Measurements from ENCODE around the gene RNF130. TPM values are rescaled to one million over a fixed set of nuclear protein-coding genes. Genes with fewer than 3 reads are reported as not detected.
A peak's percentile ranks its signal among the peaks of the same experiment; 100 is the strongest.

The RNF130 gene
- total and polyA plus RNA-seq, 9 of the 15 experiments (the other 6 are each of a cell fraction or from before 2014, with no cell fraction given): 5.8 to 39.4 (median 27.1) TPM

GRCh38 chr5:180050121-180050940 is 21.2 kb downstream of the RNF130 start:
- CTCF ChIA-PET (ENCODE audit: low intra/inter-chr PET ratio): no interaction called here
- WGBS (ENCODE audit: insufficient coverage, low coverage, missing lambda C conversion rate): 66% methylated on average over 9 of the region's 9 CpGs
- no peaks in the 10 kb centered on the region for H3K9me1 ChIP-seq (ENCODE audit: control insufficient read depth, insufficient read depth, low read length)
- no peaks in the 10 kb centered on the region for H4K20me1 ChIP-seq (replicated peaks; ENCODE audit: control insufficient read depth, insufficient read depth, low read length)
- POLR2A ChIA-PET: interaction anchor here (0.6 kb wide), 1 partner anchor 10 kb away, joined by 3 read pairs; no protein-coding TSS in a partner anchor
- no peak overlapping the region for H3K4me2 ChIP-seq (ENCODE audit: insufficient read depth, low read length)
- no peak overlapping the region for H3K27ac ChIP-seq (ENCODE audit: extremely low read depth, low read depth, low read length)
- peaks cover 8% of the 10 kb centered on the region; the same call in 2 of the 3 replicates for H3K79me2 ChIP-seq (ENCODE audit: control insufficient read depth, insufficient read depth, low read length)
- H3K9me3 ChIP-seq (replicated peaks; ENCODE audit: control insufficient read depth, insufficient read depth, low read depth, low read length): peaks cover 6% of the 10 kb centered on the region
- ATAC-seq: no peak; the same call in 1 of the 3 replicates
- no peak for TF ChIP-seq ZNF551 (CRISPR knock-in tag; IDR thresholded peaks at IDR 0.05)
- TF ChIP-seq SMARCA4 (IDR thresholded peaks at IDR 0.05): no peak
- no peak for TF ChIP-seq TSHZ1 (CRISPR knock-in tag; IDR thresholded peaks at IDR 0.05)
- TF ChIP-seq RBM39 (optimal IDR thresholded peaks at IDR 0.05; ENCODE audit: low read depth, low read length): no peak
- TF ChIP-seq PKNOX1 (IDR thresholded peaks at IDR 0.05): 0 out of 2 replicates have a peak, but pooled peaks have one; percentile 26
- TF ChIP-seq ZNF644 (tag; IDR thresholded peaks at IDR 0.05; ENCODE audit: low read depth): no peak
- peaks cover 2 to 29% of the 10 kb centered on the region in 2 experiments; a peak in 3 of 5 replicates for H3K4me1 ChIP-seq (replicated peaks in 1 of 2; ENCODE audit: control insufficient read depth in 2 of 2, insufficient read depth in 2 of 2, low read length in 2 of 2)
- DNase-seq (ENCODE audit: extremely low read depth in 1 of 4, low spot score in 3 of 4): no peak
- H3K4me3 ChIP-seq: no peak overlapping the region
- H2AFZ ChIP-seq (ENCODE audit: low read depth, low read length): no peak overlapping the region
- BruUV-seq (replicated peaks): no TSS peak
- no peaks in the 10 kb centered on the region for H3K27me3 ChIP-seq (ENCODE audit: control insufficient read depth in 2 of 2, insufficient read depth in 2 of 2, low read length in 2 of 2)
- in situ Hi-C loops (cut with MboI) (no loop called here), intact Hi-C loops (cut with micrococcal nuclease) (no loop called here)
- H3K9ac ChIP-seq (ENCODE audit: insufficient read depth in 1 of 2, low read depth in 2 of 2, low read length in 2 of 2): no peak overlapping the region
- no peaks in the 10 kb centered on the region for H3K36me3 ChIP-seq (ENCODE audit: control insufficient read depth, insufficient read depth, low read length)
- peak; percentile 29 for FAIRE-seq
